Lower lobe of right lung (tissue), 2 donors: ENCODE results near the gene MT1G. TPM values are rescaled to one million over a fixed set of nuclear protein-coding genes. Genes with fewer than 3 reads are reported as not detected.
"Not testable (repeated sequence)": the region's sequence is repeated elsewhere in the genome, so short reads cannot be mapped to it uniquely, and the experiment has no call there.

ENCODE experiments used
- ATAC-seq, 2 donors: fragments of 200-7000 bp; cut with Tn5 transposase; one replicate each; pipeline ENCODE4 v1.9.1; 2020 to 2022; ENCODE audit warnings: mild to moderate bottlenecking in 2 of 2, moderate library complexity in 2 of 2
- DNase-seq: peaks from one replicate; pipeline ENCODE4 v3.0.0-alpha.2; 2020
- H3K27ac ChIP-seq: fragments of 200-600 bp; one replicate; pipeline ENCODE4 v1.8.0; 2022
- H3K27me3 ChIP-seq: fragments of 200-600 bp; one replicate; pipeline ENCODE4 v1.8.0; 2022; ENCODE audit warnings: low read depth
- H3K36me3 ChIP-seq: fragments of 200-600 bp; one replicate; pipeline ENCODE4 v1.8.0; 2022; ENCODE audit warnings: mild to moderate bottlenecking
- H3K4me1 ChIP-seq: fragments of 200-600 bp; one replicate; pipeline ENCODE4 v1.8.0; 2022
- H3K4me3 ChIP-seq: fragments of 200-600 bp; one replicate; pipeline ENCODE4 v1.8.0; 2022; ENCODE audit warnings: mild to moderate bottlenecking
- H3K9me3 ChIP-seq: fragments of 200-600 bp; one replicate; pipeline ENCODE4 v1.8.0; 2022
- intact Hi-C: fragments of 100-400 bp; cut with DNase I; formaldehyde crosslinking; loops from one replicate; pipeline ENCODE4 v1.11.0; 2022
- total RNA-seq: library from RNA; stranded (reverse); fragmentation: NEBNext Ultra II Directional; extraction: Animal tissue kit (Norgen Biotek cat#: 25700); gene quantifications from one replicate; pipeline ENCODE4 v1.2.1, GENCODE V29; 2021
- TF ChIP-seq, protein P1 (sequence below): fragments of 200-600 bp; IDR thresholded peaks from one replicate; pipeline ENCODE4 v1.8.0; 2022; ENCODE audit warnings: antibody characterized with exemption, mild to moderate bottlenecking
- donor health status: DM: no; HTN: yes; CAD: no; lungs with severe emphysema.

MT1G gene
- total RNA-seq, 1 donor from 2014 or later = 25.3 TPM

DNA sequence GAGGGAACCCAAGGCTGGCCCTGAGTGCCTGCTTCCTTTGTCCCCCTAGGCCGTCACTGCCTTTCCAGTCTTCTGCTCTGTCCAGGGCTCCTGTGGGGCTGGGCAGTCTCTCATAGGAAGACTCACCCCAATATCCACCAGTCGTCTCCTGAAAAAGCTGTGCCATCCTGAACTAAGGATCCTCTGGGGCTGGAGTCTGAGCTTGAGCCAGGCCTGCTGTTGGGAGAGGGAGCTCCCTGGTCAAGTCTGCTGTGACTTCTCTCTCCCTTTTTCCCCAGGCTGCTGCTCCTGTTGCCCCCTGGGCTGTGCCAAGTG is 2.7 kb upstream of the MT1G start:
- no peak overlapping the region for H3K4me3 ChIP-seq
- no peak overlapping the region for H3K27ac ChIP-seq
- no peak for DNase-seq
- ATAC-seq = no peak
- TF ChIP-seq, protein P1, sequence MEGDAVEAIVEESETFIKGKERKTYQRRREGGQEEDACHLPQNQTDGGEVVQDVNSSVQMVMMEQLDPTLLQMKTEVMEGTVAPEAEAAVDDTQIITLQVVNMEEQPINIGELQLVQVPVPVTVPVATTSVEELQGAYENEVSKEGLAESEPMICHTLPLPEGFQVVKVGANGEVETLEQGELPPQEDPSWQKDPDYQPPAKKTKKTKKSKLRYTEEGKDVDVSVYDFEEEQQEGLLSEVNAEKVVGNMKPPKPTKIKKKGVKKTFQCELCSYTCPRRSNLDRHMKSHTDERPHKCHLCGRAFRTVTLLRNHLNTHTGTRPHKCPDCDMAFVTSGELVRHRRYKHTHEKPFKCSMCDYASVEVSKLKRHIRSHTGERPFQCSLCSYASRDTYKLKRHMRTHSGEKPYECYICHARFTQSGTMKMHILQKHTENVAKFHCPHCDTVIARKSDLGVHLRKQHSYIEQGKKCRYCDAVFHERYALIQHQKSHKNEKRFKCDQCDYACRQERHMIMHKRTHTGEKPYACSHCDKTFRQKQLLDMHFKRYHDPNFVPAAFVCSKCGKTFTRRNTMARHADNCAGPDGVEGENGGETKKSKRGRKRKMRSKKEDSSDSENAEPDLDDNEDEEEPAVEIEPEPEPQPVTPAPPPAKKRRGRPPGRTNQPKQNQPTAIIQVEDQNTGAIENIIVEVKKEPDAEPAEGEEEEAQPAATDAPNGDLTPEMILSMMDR = no peak
- H3K9me3 ChIP-seq = no peaks in the 10 kb centered on the region
- H3K4me1 ChIP-seq = peaks cover 14% of the 10 kb centered on the region
- peaks cover 64% of the 10 kb centered on the region for H3K27me3 ChIP-seq
- intact Hi-C loops = no loop called here
- no peaks in the 10 kb centered on the region for H3K36me3 ChIP-seq

DNA sequence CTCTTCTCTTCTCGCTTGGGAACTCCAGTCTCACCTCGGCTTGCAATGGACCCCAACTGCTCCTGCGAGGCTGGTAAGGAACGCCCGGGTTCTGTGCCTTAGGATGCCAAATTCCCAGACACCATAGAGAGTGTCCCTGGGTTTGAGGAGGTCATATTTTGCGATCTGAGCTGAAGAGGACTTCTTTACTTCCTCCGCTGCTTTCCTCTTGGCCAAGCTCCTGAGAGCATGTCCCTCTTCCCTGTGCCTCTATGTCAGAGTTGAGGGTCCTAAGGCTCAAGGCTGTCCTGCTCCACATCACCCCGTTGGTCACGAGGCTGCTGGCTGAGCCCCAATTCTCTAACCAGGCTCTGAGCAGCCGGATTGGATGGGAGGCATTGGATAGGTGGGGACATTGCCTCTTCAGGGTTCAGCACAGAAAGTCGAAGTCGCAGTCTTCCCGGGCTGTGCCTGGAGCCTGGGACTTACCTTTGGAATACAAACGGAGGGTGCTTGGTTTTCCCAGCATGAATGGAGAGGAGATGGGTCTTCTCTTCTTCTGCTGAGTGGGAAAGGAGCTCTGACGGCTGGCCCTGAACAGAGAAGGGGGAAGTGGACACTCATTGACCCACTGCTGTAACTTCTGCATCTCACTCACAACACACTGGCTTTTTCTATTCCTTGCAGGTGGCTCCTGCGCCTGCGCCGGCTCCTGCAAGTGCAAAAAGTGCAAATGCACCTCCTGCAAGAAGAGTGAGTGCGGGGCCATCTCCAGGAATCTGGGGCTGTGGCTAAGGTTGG is 2.2 kb upstream of the MT1G start:
- intact Hi-C loops = no loop called here
- TF ChIP-seq, protein P1 = no peak
- no peaks in the 10 kb centered on the region for H3K36me3 ChIP-seq
- no peak for ATAC-seq
- H3K4me1 ChIP-seq = peaks cover 13% of the 10 kb centered on the region
- DNase-seq = no peak
- no peaks in the 10 kb centered on the region for H3K9me3 ChIP-seq
- peaks cover 64% of the 10 kb centered on the region for H3K27me3 ChIP-seq
- no peak overlapping the region for H3K4me3 ChIP-seq
- H3K27ac ChIP-seq = no peak overlapping the region

- ATAC-seq (peak; percentile 26 to 28), DNase-seq (no peak)
- Histone ChIP-seq H3K27ac (no peak within 1 kb of the TSS), H3K4me3 (no peak within 1 kb of the TSS), H3K4me1 (peaks cover 13% of the 10 kb centered on the region), H3K9me3 (no peaks in the 10 kb centered on the region), H3K27me3 (peaks cover 66% of the 10 kb centered on the region), H3K36me3 (no peaks in the 10 kb centered on the region)
- TF ChIP-seq, protein P1 = no peak
- intact Hi-C loops = no loop called here
Observed at GRCh38 chr16:56669005-56669839, 1.4 kb upstream of the MT1G start, which contains the start of gene MT1H. TSS of gene MT1H (plus strand) at chr16:56669814. CDS start at chr16:56669885, 71 bp downstream.

- H3K27me3 ChIP-seq = peaks cover 71% of the 10 kb centered on the region
- DNase-seq, H3K27ac ChIP-seq, intact Hi-C loops, H3K36me3 ChIP-seq, H3K4me3 ChIP-seq, H3K9me3 ChIP-seq, ATAC-seq: not testable (repeated sequence)
- peaks cover 13% of the 10 kb centered on the region for H3K4me1 ChIP-seq
Observed at GRCh38 chr16:56665286-56666261, 2.3 kb downstream of the MT1G start.

GRCh38 chr16:56664506-56664905 is 3.4 kb downstream of the MT1G start:
- DNase-seq = no peak
- H3K27ac ChIP-seq = no peak overlapping the region
- H3K4me3 ChIP-seq = no peak overlapping the region
- intact Hi-C loops = no loop called here
- H3K27me3 ChIP-seq = peaks cover 61% of the 10 kb centered on the region
- H3K4me1 ChIP-seq = peaks cover 11% of the 10 kb centered on the region
- no peaks in the 10 kb centered on the region for H3K36me3 ChIP-seq
- ATAC-seq = no peak
- no peaks in the 10 kb centered on the region for H3K9me3 ChIP-seq
- TF ChIP-seq, protein P1 = no peak
